ENCODE results near the gene CREB5.
A peak's percentile ranks its signal among the peaks of the same experiment; 100 is the strongest.
"Not testable (repeated sequence)": the region's sequence is repeated elsewhere in the genome, so short reads cannot be mapped to it uniquely, and the experiment has no call there.

CREB5 gene

GRCh38 chr7:28411876-28412662 is at the start of gene CREB5:
Gene CREB5 (plus strand): TSS chr7:28412518. CDS start chr7:28412915, 397 bp downstream.
- no peak for DNase-seq

GRCh38 chr7:28362812-28363211 is 49.5 kb upstream of the CREB5 start:
- no peak for DNase-seq

GRCh38 chr7:28364082-28364481 is 48.2 kb upstream of the CREB5 start:
- no peak for DNase-seq

- DNase-seq, result no peak
Measured at GRCh38 chr7:28369523-28369922, 42.8 kb upstream of the CREB5 start.

- DNase-seq, result no peak
Measured at GRCh38 chr7:28371846-28372245, 40.5 kb upstream of the CREB5 start.

- no peak for DNase-seq
Measured at GRCh38 chr7:28373990-28374389, 38.3 kb upstream of the CREB5 start.

GRCh38 chr7:28375729-28376128 is 36.6 kb upstream of the CREB5 start:
- DNase-seq, result no peak

- no peak for DNase-seq
Measured at GRCh38 chr7:28376634-28377033, 35.7 kb upstream of the CREB5 start.

- DNase-seq, result no peak
Measured at GRCh38 chr7:28378574-28379149, 33.7 kb upstream of the CREB5 start.

- DNase-seq, result no peak
Measured at GRCh38 chr7:28381466-28381865, 30.9 kb upstream of the CREB5 start.

GRCh38 chr7:28382144-28382543 is 30.2 kb upstream of the CREB5 start:
- no peak for DNase-seq

- DNase-seq, result no peak
Measured at GRCh38 chr7:28383975-28384374, 28.3 kb upstream of the CREB5 start.

- peak; percentile 47 for DNase-seq
Measured at GRCh38 chr7:28389504-28390395, 22.6 kb upstream of the CREB5 start.

GRCh38 chr7:28390426-28390825 is 21.9 kb upstream of the CREB5 start:
- no peak for DNase-seq

- no peak for DNase-seq
Measured at GRCh38 chr7:28392289-28392688, 20.0 kb upstream of the CREB5 start.

GRCh38 chr7:28395404-28395803 is 16.9 kb upstream of the CREB5 start:
- DNase-seq, result no peak

GRCh38 chr7:28395831-28396230 is 16.5 kb upstream of the CREB5 start:
- DNase-seq, result no peak

GRCh38 chr7:28397141-28397540 is 15.2 kb upstream of the CREB5 start:
- no peak for DNase-seq

GRCh38 chr7:28400838-28401360 is 11.4 kb upstream of the CREB5 start:
- DNase-seq, result no peak

GRCh38 chr7:28401567-28401966 is 10.8 kb upstream of the CREB5 start:
- not testable (repeated sequence) for DNase-seq

- DNase-seq, result no peak
Measured at GRCh38 chr7:28405662-28406061, 6.7 kb upstream of the CREB5 start.

GRCh38 chr7:28406192-28406591 is 6.1 kb upstream of the CREB5 start:
- no peak for DNase-seq

- no peak for DNase-seq
Measured at GRCh38 chr7:28407651-28408050, 4.7 kb upstream of the CREB5 start.
